ENCODE measurements around the gene AACS. TPM values are rescaled to one million over a fixed set of nuclear protein-coding genes. Genes with fewer than 3 reads are reported as not detected.
A peak's percentile ranks its signal among the peaks of the same experiment; 100 is the strongest.

AACS gene
- total and polyA plus RNA-seq, 2 experiments from 2014 or later = 24.2 to 33.2 TPM

GRCh38 chr12:125096894-125097293 is 31.7 kb downstream of the AACS start:
- 97% methylated on average over 7 of the region's 7 CpGs for WGBS (ENCODE audit: low lambda C conversion rate, missing lambda C conversion rate)
- H3K36me3 ChIP-seq (replicated peaks; ENCODE audit: insufficient read depth, low read depth) = no peaks in the 10 kb centered on the region
- H3K4me2 ChIP-seq = no peak overlapping the region
- no peaks in the 10 kb centered on the region for H4K20me1 ChIP-seq (ENCODE audit: insufficient read depth, poor library complexity, severe bottlenecking)
- no peak for DNase-seq (ENCODE audit: low spot score)
- H2AFZ ChIP-seq = no peak overlapping the region
- H3K27me3 ChIP-seq = no peaks in the 10 kb centered on the region
- no peaks in the 10 kb centered on the region for H3K9me2 ChIP-seq (replicated peaks; ENCODE audit: insufficient read depth)
- H3K27ac ChIP-seq = no peak overlapping the region
- peaks cover 9% of the 10 kb centered on the region for H3K79me2 ChIP-seq
- no peak overlapping the region for H3K4me3 ChIP-seq
- no peaks in the 10 kb centered on the region for H3K9me3 ChIP-seq (ENCODE audit: low read depth)
- TF ChIP-seq EZH2phosphoT487 (IDR thresholded peaks at IDR 0.05; ENCODE audit: low read depth, severe bottlenecking, unreplicated experiment) (no peak), EZH2 (IDR thresholded peaks at IDR 0.05; ENCODE audit: borderline replicate concordance) (no peak), CTCF (IDR thresholded peaks at IDR 0.05; ENCODE audit: poor library complexity) (no peak)
- peaks cover 15% of the 10 kb centered on the region for H3K4me1 ChIP-seq (ENCODE audit: insufficient read depth)

GRCh38 chr12:125097427-125097826 is 32.2 kb downstream of the AACS start:
- TF ChIP-seq EZH2 (IDR thresholded peaks at IDR 0.05; ENCODE audit: borderline replicate concordance) = no peak
- TF ChIP-seq EZH2phosphoT487 (IDR thresholded peaks at IDR 0.05; ENCODE audit: low read depth, severe bottlenecking, unreplicated experiment) = no peak
- TF ChIP-seq CTCF (IDR thresholded peaks at IDR 0.05; ENCODE audit: poor library complexity) = no peak
- H3K4me2 ChIP-seq = no peak overlapping the region
- no peak overlapping the region for H2AFZ ChIP-seq
- no peak overlapping the region for H3K27ac ChIP-seq
- no peaks in the 10 kb centered on the region for H3K27me3 ChIP-seq
- no peaks in the 10 kb centered on the region for H4K20me1 ChIP-seq (ENCODE audit: insufficient read depth, poor library complexity, severe bottlenecking)
- peaks cover 9% of the 10 kb centered on the region for H3K79me2 ChIP-seq
- no peaks in the 10 kb centered on the region for H3K36me3 ChIP-seq (replicated peaks; ENCODE audit: insufficient read depth, low read depth)
- no peaks in the 10 kb centered on the region for H3K9me3 ChIP-seq (ENCODE audit: low read depth)
- H3K4me3 ChIP-seq = no peak overlapping the region
- DNase-seq (ENCODE audit: low spot score) = no peak
- WGBS (ENCODE audit: low lambda C conversion rate, missing lambda C conversion rate) = 97% methylated on average over 12 of the region's 12 CpGs
- H3K4me1 ChIP-seq (ENCODE audit: insufficient read depth) = peaks cover 14% of the 10 kb centered on the region
- H3K9me2 ChIP-seq (replicated peaks; ENCODE audit: insufficient read depth) = no peaks in the 10 kb centered on the region

GRCh38 chr12:125098676-125099408 is 33.6 kb downstream of the AACS start:
- peaks cover 3% of the 10 kb centered on the region for H3K4me1 ChIP-seq (ENCODE audit: insufficient read depth)
- no peaks in the 10 kb centered on the region for H3K9me3 ChIP-seq (ENCODE audit: low read depth)
- no peak for DNase-seq (ENCODE audit: low spot score)
- no peaks in the 10 kb centered on the region for H3K27me3 ChIP-seq
- H3K9me2 ChIP-seq (replicated peaks; ENCODE audit: insufficient read depth) = no peaks in the 10 kb centered on the region
- H3K79me2 ChIP-seq = peaks cover 9% of the 10 kb centered on the region
- H3K4me2 ChIP-seq = no peak overlapping the region
- H3K27ac ChIP-seq = peak overlapping the region; percentile 48
- H4K20me1 ChIP-seq (ENCODE audit: insufficient read depth, poor library complexity, severe bottlenecking) = no peaks in the 10 kb centered on the region
- TF ChIP-seq EZH2phosphoT487 (IDR thresholded peaks at IDR 0.05; ENCODE audit: low read depth, severe bottlenecking, unreplicated experiment) = no peak
- TF ChIP-seq EZH2 (IDR thresholded peaks at IDR 0.05; ENCODE audit: borderline replicate concordance) = no peak
- TF ChIP-seq CTCF (IDR thresholded peaks at IDR 0.05; ENCODE audit: poor library complexity) = no peak
- no peak overlapping the region for H2AFZ ChIP-seq
- whole genome bisulfite sequencing (ENCODE audit: low lambda C conversion rate, missing lambda C conversion rate) = 80% methylated on average over 15 of the region's 15 CpGs
- no peak overlapping the region for H3K4me3 ChIP-seq
- no peaks in the 10 kb centered on the region for H3K36me3 ChIP-seq (replicated peaks; ENCODE audit: insufficient read depth, low read depth)

Measured in hepatocyte (in vitro differentiated cells).